Endothelial cell of umbilical vein (primary cell): ENCODE results near the gene GSX2. TPM values are rescaled to one million over a fixed set of nuclear protein-coding genes. Genes with fewer than 3 reads are reported as not detected.

ENCODE experiments used
- BruUV-seq: library from RNA; stranded (reverse); fragments of 400-500 nt; replicated peaks from 2 replicates; lab custom pipeline; 2021; lab: Mats Ljungman, UMichigan
- CTCF ChIA-PET: fragments of 300-600, 350-600 bp; sonication (Branson Sonifier 250); formaldehyde crosslinking; loops from one replicate; lab custom pipeline; 2021; ENCODE audit warnings: antibody characterized with exemption, inconsistent platforms; lab: Charles Lee
- POLR2A ChIA-PET: fragments of 300-600, 350-600 bp; sonication (Branson Sonifier 250); formaldehyde crosslinking; loops from one replicate; lab custom pipeline; 2021; ENCODE audit warnings: antibody characterized with exemption, inconsistent platforms; lab: Charles Lee
- DNase-seq: peaks from one replicate; pipeline ENCODE4 v3.0.0-alpha.2; 2011; ENCODE audit warnings: low read depth, low spot score
- FAIRE-seq: peaks from 2 replicates; lab custom pipeline; 2011; peaks lifted over from hg19 to GRCh38; lab: Jason Lieb, UNC
- H2AFZ ChIP-seq: 2 replicates; pipeline ENCODE4 v1.6.0; 2012; ENCODE audit warnings: low read depth, low read length, control low read depth, inconsistent platforms
- H3K27ac ChIP-seq: 2 replicates; pipeline ENCODE4 v1.5.1; 2011; ENCODE audit warnings: low read depth, mild to moderate bottlenecking, control low read depth, low read length, moderate library complexity; ENCODE audit not compliant: insufficient read depth
- H3K27me3 ChIP-seq, 2 experiments: 2 replicates each; pipeline versions ENCODE4 v1.6.0 to v1.6.1; 2011; ENCODE audit warnings: low read length in 2 of 2, mixed read lengths in 1 of 2; ENCODE audit not compliant: control insufficient read depth in 2 of 2, insufficient read depth in 2 of 2
- H3K36me3 ChIP-seq, 2 experiments: 2 replicates in 1 of 2; 3 replicates in 1 of 2; pipeline ENCODE4 v1.5.1; 2011; ENCODE audit warnings: low read length in 2 of 2, mild to moderate bottlenecking in 1 of 2, moderate library complexity in 1 of 2; ENCODE audit not compliant: control insufficient read depth in 2 of 2, insufficient read depth in 2 of 2; ENCODE audit errors: extremely low read depth in 1 of 2
- H3K4me1 ChIP-seq: 3 replicates; pipeline ENCODE4 v1.5.1; 2011; ENCODE audit warnings: mild to moderate bottlenecking, low read length; ENCODE audit not compliant: control insufficient read depth, insufficient read depth; ENCODE audit errors: extremely low read depth
- H3K4me2 ChIP-seq: 2 replicates; pipeline ENCODE4 v1.6.1; 2011; ENCODE audit warnings: low read length, control low read depth, mixed read lengths; ENCODE audit not compliant: insufficient read depth
- H3K4me3 ChIP-seq, 3 experiments: fragments of 200-600 bp in 1 of 3; sonication (generic), shearing (Covaris generic) in 1 of 3; replicated peaks in 1 of 3; 2 replicates each; pipeline ENCODE4 v1.5.1; 2011 to 2016; ENCODE audit warnings: control low read depth in 3 of 3, low read length in 3 of 3, mild to moderate bottlenecking in 2 of 3, inconsistent platforms in 1 of 3, low read depth in 1 of 3, moderate library complexity in 1 of 3; ENCODE audit not compliant: insufficient read depth in 1 of 3
- H3K79me2 ChIP-seq: 2 replicates; pipeline ENCODE4 v1.6.0; 2012; ENCODE audit warnings: low read length, inconsistent platforms; ENCODE audit not compliant: control insufficient read depth, insufficient read depth
- H3K9ac ChIP-seq: replicated peaks from 2 replicates; pipeline ENCODE3; 2011; ENCODE audit warnings: low read length, control low read depth; ENCODE audit not compliant: insufficient read depth; ENCODE audit errors: extremely low read depth
- H3K9me1 ChIP-seq: replicated peaks from 3 replicates; pipeline ENCODE4 v1.6.0; 2011; ENCODE audit warnings: mild to moderate bottlenecking, low read length; ENCODE audit not compliant: control insufficient read depth, insufficient read depth; ENCODE audit errors: extremely low read depth
- H3K9me3 ChIP-seq: replicated peaks from 2 replicates; pipeline ENCODE4 v1.5.1; 2012; ENCODE audit warnings: low read length, inconsistent platforms; ENCODE audit not compliant: control insufficient read depth, insufficient read depth
- H4K20me1 ChIP-seq: replicated peaks from 2 replicates; pipeline ENCODE3; 2011; ENCODE audit warnings: mild to moderate bottlenecking, low read length; ENCODE audit not compliant: control insufficient read depth, insufficient read depth; ENCODE audit errors: extremely low read depth
- CTCF ChIP-seq, 2 donors: IDR thresholded peaks; 1 replicate in 1 of 2; 2 replicates in 1 of 2; pipeline ENCODE4 v1.5.1; 2011; ENCODE audit warnings: low read length in 2 of 2, mild to moderate bottlenecking in 2 of 2, moderate library complexity in 2 of 2, control low read depth in 1 of 2, inconsistent platforms in 1 of 2, low read depth in 1 of 2; ENCODE audit not compliant: insufficient read depth in 1 of 2; ENCODE audit errors: extremely low read depth in 1 of 2
- EZH2 ChIP-seq: IDR thresholded peaks from 2 replicates; pipeline ENCODE4 v1.6.1; 2012; ENCODE audit warnings: borderline replicate concordance, low read depth, mild to moderate bottlenecking, moderate library complexity, low read length, inconsistent platforms; ENCODE audit not compliant: severe bottlenecking
- FOS ChIP-seq: IDR thresholded peaks from 2 replicates; pipeline ENCODE4 v1.6.1; 2011; ENCODE audit warnings: mild to moderate bottlenecking, low read length, moderate library complexity, borderline replicate concordance; ENCODE audit not compliant: insufficient read depth
- GATA2 ChIP-seq: IDR thresholded peaks from 2 replicates; pipeline ENCODE4 v1.7.0; 2011; ENCODE audit warnings: low read depth, mild to moderate bottlenecking, moderate library complexity, mixed read lengths, low read length; ENCODE audit not compliant: insufficient read length, insufficient read depth
- JUN ChIP-seq: IDR thresholded peaks from 2 replicates; pipeline ENCODE4 v1.6.1; 2011; ENCODE audit warnings: borderline replicate concordance, low read depth; ENCODE audit not compliant: insufficient read length, insufficient read depth
- MAX ChIP-seq: IDR thresholded peaks from 2 replicates; pipeline ENCODE4 v1.6.1; 2011; ENCODE audit not compliant: insufficient read depth, insufficient read length
- MYC ChIP-seq: IDR thresholded peaks from one replicate; pipeline ENCODE4 v1.6.1; 2011; ENCODE audit warnings: mild to moderate bottlenecking, low read depth, low read length
- POLR2A ChIP-seq: IDR thresholded peaks from 2 replicates; pipeline ENCODE4 v1.6.1; 2012; ENCODE audit warnings: low read depth, mild to moderate bottlenecking, control low read depth, low read length
- POLR2AphosphoS5 ChIP-seq: IDR thresholded peaks from 2 replicates; pipeline ENCODE4 v1.6.1; 2012; ENCODE audit warnings: low read depth, mild to moderate bottlenecking, control low read depth, low read length, moderate library complexity; ENCODE audit not compliant: insufficient read depth
- dilution Hi-C: fragments of 300-500 bp; cut with MboI; formaldehyde crosslinking; loops from one replicate; pipeline ENCODE4 v1.15.0; 2019; ENCODE audit warnings: low sequenced_read_pairs; ENCODE audit not compliant: extremely low pct_ligation_motif_present
- intact Hi-C: fragments of 100-400 bp; cut with micrococcal nuclease; formaldehyde crosslinking; loops from one replicate; pipeline ENCODE4 v1.10.0; 2022
- polyA plus RNA-seq, 4 experiments: library from polyadenylated mRNA; depleted of rRNA in 3 of 4; stranded (reverse) in 3 of 4; unstranded in 1 of 4; fragments of >200 nt; gene quantifications; 2 replicates each; pipeline versions ENCODE4 v1.2.1 to v1.2.3, GENCODE V29; 2011 to 2012; ENCODE audit warnings: missing spikeins in 1 of 4
- total RNA-seq: library from RNA; stranded (reverse); gene quantifications from 2 replicates; pipeline ENCODE4 v1.2.3, GENCODE V29; 2021

GSX2 gene
- total and polyA plus RNA-seq, 2 donors (not counting 3 experiments of a cell fraction or from before 2014, with no cell fraction given) = not detected

DNA sequence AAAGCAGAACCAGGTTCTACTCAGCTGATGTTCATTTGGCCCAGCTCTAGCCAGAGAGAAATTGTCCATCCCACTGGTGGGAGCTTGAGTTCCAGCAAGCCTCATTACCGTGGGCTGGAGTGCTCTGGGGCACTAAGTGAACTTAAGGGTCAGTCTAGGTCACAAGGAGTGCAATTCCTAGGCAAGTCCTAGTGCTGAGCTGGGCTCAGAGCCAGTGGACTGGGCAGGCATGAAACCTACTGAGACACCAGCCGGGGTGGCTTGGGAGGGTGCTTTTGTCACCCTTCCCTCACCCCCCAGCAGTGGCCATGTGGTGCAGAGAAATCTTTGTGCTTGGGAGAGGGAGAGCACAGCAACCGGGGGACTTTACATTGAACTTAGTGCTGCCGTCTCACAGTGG is 39.4 kb downstream of the GSX2 start:
- DNase-seq = no peak
- Histone ChIP-seq H3K27me3 (no peaks in the 10 kb centered on the region), H3K9me3 (no peaks in the 10 kb centered on the region), H2AFZ (no peak overlapping the region), H3K79me2 (no peaks in the 10 kb centered on the region), H3K9me1 (no peaks in the 10 kb centered on the region), H4K20me1 (no peaks in the 10 kb centered on the region), H3K4me2 (no peak overlapping the region), H3K27ac (no peak overlapping the region), H3K4me3 (no peak overlapping the region), H3K4me1 (no peaks in the 10 kb centered on the region), H3K36me3 (no peaks in the 10 kb centered on the region), H3K9ac (no peak overlapping the region)
- TF ChIP-seq POLR2A (no peak), CTCF (IDR thresholded peaks at IDR 0.05; ENCODE audit: extremely low read depth in 1 of 2, insufficient read depth in 1 of 2, low read depth in 1 of 2, low read length in 2 of 2) (no peak), MAX (no peak), JUN (no peak), GATA2 (no peak), MYC (no peak), FOS (no peak), POLR2AphosphoS5 (no peak), EZH2 (no peak)
- BruUV-seq = no TSS peak
- ChIA-PET CTCF (no interaction called here), POLR2A (no interaction called here)
- dilution Hi-C loops (no loop called here), intact Hi-C loops (no loop called here)
- no peak for FAIRE-seq
